ENCODE measurements around the gene SATL1.
"Not testable (repeated sequence)": the region's sequence is repeated elsewhere in the genome, so short reads cannot be mapped to it uniquely, and the experiment has no call there.

Gene SATL1, protein sequence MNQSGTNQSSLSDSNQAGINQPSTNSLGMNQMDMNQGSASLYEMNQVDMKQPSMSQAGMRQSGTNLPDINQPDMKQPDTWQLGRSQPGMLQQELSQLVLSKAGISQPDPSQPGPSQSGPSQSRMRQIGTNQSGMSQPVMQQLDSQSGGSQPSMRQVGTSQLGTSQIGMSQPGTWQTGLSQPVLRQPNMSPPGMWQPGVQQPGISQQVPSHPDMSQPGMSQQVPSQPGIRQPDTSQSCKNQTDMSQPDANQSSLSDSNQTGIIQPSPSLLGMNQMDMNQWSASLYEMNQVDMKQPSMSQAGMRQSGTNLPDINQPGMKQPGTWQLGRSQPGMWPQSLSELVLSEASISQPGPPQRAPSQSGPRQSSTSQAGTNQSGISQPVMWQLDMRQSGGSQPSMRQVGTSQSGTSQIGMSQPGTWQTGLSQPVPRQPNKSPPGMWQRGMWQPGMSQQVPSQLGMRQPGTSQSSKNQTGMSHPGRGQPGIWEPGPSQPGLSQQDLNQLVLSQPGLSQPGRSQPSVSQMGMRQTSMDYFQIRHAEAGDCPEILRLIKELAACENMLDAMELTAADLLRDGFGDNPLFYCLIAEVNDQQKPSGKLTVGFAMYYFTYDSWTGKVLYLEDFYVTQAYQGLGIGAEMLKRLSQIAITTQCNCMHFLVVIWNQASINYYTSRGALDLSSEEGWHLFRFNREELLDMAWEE

DNA sequence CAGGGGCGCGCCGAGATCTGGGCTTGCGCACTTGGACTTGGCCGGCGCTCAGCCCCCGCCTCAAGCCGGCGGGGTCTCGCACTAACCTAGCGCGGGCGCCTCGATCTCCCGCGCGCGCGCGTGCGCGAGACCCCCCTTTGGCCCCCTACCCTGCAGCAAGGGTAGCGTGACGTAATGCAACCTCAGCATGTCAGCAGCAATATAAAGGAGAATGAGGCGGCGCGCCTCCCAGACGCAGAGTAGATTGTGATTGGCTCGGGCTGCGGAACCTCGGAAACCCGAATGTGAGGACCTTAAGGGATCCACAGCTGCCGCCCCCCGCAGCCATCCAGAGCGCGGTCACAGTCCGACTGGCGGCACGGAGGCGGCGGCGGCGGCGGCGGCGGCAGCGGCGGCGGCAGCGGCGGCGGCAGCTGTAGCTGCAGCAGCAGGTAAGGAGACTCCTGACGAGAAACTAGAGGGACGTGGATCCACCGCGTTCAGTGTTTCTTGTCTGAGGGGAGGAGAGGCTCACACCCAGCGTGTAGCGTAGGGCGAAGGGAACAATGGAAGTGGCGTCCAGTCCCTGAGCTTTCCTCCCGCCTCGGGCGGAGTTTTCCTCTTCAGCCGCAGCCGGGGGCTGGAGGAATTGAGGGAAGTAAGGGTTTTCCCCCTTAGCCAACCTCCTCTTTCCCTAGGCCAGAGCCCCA is at the start of gene SATL1, which contains the start of gene ZNF711:
Gene SATL1, minus strand, starts transcription at position 19 of the 689 bp plus-strand sequence. CDS start 134,811 bp downstream, outside the sequence.
Gene ZNF711, plus strand, starts transcription at position 231 of the 689 bp plus-strand sequence. CDS start 3,582 bp downstream, outside the sequence.
- DNase-seq = peak; percentile 58

DNA sequence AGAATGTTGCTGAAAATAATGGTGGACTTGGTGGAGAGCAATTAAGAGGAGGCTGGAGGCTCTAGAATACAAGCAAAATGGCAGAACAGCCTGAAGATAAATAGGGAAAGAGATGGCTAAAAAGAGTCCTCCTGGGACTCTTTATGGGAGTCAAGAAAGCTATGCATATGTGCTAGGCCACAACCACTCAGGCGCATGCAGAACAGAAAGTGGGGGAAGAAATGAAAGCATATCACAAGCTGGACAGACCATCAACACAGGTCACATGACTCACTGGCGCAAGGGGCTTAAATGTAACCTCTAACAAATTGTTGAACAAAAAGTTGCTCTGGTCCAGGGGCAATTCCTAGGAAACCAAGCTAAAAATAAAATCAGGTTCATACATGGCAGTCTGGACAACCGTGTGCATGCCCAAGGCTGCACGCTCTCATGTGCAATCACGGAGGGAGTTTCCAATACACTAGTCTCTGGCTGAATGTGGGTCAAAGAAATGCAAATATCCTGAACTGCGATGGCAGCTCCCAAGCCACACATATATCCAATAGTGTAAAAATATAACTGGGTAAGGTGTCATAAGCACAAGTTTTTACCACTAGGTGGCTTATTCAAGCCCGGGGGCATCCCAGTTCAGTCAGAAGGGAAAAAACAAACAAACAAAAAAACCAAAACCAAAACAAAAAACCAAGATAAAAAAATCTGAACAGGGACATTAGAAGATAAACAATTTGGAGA is 45.6 kb upstream of the SATL1 start:
- DNase-seq = no peak

DNA sequence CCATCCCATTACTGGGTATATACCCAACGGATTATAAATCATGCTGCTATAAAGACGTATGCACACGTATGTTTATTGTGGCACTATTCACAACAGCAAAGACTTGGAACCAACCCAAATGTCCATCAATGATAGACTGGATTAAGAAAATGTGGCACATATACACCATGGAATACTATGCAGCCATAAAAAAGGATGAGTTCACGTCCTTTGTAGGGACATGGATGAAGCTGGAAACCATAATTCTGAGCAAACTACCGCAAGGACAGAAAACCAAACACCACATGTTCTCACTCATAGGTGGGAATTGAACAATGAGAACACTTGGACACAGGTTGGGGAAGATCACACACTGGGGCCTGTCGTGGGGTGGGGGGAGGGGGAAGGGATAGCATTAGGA is 41.7 kb upstream of the SATL1 start:
- DNase-seq = not testable (repeated sequence)

DNA sequence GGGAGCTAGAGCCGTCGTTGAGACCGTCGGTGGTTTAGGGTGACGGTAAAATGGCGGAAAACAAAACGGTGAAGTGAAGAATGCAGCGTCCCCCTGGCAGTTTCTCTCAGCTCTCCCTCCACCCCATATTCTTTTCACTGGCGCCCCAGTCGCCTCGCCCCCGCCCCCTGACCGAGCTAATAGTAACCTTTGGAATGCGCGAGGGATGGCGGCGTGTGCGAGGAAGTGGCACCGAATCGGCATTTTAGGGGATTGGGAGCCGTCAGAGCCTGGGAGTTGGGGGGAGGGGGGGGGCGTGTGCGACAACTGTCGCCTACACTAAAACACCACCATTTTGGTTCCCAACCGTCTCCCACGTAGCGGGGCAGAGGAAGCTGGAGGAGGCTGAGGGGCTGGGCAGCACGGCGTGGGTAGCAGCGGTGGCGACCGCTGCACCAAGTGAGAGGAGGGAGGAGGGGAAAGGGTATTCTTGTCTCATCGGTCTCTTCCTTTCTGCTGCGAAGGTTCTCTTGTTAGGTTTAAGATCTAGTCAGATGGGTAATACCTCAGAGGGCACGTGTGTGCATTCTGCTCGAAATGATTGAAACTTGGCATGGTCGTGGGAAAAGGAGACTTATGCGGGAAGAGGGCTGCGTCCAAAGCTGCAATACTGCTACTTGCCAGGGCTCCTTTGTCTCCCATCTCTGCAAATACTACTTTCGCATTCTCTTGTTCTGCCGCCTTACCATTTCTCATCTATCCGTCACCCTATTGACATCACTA is 1.1 kb upstream of the SATL1 start:
- no peak for DNase-seq

DNA sequence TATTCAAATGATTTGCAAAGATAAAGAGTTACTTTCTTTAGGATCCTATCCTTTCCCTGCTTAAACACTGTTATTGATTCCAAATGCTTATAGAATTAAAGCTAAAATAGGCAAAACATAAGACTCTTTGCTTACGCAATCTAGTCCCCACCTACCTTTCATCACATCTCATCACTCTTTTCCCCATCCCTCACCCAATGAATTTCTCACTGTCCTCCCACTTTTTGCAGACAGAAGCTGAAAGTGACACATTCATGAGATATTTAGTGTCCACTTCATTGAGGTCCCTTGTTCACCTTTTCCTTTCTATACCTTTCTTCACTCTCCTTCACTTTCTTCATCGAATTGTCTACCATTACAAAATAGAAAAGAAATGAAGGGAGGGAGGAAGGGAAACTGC is 424 bp downstream of the SATL1 start:
- DNase-seq = no peak

DNA sequence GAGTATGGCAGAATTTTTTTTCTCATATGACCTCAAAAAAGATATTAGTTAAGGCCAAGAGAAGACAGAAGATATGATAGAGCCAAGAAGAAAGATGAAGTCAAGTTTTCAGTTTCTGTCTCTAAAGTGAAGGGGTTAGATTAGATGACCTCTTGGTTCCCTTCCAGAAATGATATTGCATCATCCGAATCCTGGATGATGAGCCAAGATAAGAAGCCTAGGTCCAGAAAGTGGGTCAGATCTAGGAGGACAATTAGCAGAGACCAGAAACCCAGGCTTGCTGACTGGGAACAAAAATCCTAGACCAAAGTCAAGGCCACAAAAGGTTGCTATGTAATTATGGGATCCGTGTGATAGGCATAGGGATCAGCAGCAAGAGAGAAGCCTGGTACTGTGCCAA is 20.2 kb downstream of the SATL1 start:
- no peak for DNase-seq

DNA sequence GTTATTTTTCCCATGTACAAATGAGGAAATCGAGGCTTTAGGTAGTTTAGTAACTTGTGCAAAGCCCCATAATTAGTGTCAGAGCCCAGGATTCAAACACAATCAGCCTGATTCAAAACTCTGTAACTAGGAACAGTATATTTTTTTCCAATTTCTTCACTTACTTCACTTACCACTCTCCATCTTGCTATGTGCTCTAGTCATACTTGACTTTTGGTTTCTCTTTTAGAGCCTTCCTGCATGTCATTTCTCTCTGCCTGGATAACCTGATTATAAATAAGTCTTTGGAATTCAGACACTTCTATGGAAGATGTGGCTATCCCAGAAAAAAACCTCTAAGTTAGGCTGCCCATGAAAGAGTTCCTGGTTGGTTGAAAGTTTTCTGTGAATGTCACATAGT is 22.2 kb downstream of the SATL1 start:
- no peak for DNase-seq

DNA sequence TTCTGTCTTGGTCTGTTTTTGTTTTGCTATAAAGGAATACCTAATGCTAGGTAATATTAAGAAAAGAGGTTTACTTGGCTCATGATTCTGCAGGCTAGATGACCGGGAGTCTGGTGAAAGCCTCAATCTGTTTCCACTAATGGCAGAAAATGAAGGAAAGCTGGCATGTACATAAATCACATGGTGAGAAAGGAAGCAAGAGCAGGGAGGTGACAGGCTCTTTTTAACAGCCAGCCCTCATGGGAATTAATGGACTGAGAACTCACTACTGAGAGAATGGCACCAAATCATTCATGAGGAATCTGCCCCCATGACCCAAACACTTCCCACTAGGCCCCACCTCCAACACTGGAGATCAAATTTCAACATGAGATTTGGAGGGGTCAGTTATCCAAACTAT is 27.6 kb downstream of the SATL1 start:
- DNase-seq = no peak

DNA sequence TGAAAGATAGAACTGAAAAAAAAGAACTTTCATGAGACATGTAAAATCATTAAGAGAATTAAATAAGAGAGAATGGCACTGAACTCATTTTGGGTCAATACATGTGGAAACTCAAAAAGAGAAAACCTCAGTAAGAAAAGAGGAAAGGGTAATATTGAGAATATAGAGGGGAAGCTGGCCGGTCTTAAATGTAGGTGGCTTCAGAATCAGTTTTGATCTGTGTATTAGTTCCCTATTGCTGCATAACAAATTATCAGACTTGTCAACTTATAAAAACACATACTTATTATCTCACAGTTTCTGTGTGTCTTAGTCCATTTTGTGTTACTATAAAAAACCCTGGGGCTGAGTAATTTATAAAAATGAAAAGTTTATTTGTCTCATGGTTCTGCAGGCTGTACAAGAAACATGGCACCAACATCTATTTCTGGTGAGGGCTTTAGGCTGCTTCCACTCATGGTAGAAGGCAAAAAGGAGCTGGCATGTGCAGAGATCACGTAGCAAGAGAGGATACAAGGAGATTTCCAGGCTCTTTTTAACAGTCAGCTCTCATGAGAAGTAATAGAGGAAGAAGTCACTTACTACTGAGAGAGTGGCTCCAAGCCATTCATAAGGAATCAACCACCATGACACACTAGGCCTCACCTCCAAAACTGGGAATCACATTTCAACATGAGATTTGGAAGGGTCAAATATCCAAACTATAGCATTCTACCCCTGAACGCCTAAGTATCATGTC is 29.6 kb downstream of the SATL1 start:
- DNase-seq = no peak

DNA sequence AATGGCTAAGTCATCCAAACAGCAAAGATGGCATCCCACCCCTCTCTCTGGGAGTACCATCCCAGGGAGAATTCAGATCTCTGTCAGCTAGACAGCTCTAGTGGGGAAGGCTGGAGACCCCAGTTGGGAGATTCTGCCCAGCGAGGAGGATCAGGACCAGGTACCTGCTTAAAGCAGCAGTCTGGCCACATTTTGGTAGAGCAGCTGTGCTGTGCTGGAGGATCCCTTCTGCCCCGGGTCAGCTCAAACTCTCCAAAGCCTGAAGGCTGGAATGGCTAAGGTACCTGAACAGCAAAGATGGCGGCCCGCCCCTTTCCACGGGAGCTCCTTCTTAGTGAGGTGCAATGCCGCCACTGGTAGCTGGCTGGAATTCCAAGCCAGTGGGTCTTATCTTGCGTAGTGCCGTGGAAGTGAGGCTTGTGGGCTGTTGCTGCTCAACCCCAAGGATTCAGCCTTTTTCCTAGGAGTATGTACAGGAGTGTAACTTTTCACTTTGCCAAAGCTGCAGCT is 40.1 kb downstream of the SATL1 start:
- DNase-seq = no peak

DNA sequence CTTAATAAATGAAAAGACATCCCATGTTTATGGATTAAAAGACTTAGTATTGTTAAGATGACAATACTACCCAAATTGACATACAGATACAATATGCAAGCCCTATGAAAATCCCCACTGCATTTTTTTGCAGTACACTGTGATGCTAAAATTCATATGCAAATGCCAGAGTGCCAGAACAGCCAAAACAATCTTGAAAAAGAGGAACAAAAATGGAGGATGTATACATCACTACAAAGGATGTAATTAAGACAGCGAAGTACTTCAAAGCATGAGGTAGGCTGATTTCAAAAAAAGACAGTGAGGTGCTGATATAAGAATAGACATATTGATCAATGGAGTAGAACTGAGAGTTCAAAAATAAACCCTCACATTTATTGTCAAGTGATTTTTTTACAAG is 47.3 kb downstream of the SATL1 start:
- DNase-seq = no peak

DNA sequence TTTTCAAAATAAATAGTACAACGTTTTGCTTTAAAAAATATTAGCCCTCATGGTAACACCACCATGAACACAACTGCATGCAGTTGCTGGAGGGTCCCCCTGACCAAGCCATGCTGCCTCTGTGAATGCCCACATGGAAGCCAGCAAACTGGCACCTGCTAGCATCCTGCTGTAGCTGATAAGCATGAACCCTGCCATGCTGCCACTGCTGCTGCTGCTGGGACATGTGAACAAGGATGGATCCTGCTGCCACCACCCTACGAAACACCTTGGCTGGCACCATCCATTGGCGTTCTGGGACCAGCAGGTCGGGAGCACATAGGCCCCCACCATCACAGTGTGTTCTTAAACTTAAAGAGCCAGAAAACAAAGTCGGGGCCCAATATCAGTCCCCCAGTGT is 83.9 kb downstream of the SATL1 start:
- no peak for DNase-seq

DNA sequence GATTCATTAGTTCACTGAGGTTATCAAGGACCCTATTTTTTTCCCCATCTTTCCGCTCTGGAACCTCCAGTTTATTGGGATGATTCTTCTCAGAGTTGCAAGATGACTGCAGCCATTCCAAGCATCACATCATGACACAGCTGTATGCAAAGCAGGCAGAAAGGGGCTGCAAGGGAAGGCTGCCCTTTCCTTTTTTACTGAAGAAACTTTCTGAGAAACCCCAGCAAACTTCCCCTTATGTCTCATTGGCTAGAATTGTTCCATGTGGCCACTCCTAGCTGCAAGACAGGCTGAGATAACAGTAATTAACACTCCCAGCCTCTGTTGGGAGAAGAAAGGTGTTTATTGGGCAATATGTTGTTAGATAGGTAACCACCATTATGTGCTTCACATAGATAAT is 102.6 kb downstream of the SATL1 start:
- DNase-seq = no peak

DNA sequence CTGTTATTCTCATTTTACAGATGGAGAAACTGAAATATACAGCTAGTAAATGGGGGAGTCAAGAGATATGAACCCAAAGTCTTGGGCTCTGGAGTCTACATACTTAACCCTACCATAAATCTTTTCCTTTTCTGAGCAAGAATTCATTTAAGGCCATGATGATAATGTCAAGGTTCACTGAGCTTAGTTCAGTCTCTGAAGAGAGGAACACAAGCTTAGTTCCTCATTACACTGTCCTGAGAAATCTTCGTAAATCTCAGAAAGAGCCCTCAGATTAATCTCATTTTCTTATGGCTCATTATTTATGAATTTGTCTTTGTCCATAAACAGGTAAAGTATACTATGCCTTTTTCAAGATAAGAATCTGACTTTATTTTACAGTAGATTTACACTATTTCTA is 104.2 kb downstream of the SATL1 start:
- no peak for DNase-seq

DNA sequence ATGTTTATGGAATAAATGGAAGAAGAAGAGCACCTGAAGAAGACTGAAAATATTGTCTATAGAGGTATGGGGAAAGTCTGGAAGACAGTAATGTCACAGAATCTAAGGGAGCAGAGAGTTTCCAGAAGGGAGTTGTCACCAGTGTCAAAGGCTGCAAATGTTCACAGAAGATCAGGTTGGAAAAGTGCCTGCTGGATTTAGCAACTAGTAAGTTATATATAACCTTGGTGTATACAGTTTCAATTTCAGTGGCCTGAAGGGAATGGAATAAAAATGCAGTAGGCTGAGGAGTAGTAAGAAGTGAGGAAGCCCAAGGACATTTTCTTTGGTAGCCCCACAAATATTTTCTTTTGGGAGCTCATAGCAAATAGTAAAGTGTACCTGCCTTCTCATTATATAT is 107.2 kb downstream of the SATL1 start:
- DNase-seq = no peak

DNA sequence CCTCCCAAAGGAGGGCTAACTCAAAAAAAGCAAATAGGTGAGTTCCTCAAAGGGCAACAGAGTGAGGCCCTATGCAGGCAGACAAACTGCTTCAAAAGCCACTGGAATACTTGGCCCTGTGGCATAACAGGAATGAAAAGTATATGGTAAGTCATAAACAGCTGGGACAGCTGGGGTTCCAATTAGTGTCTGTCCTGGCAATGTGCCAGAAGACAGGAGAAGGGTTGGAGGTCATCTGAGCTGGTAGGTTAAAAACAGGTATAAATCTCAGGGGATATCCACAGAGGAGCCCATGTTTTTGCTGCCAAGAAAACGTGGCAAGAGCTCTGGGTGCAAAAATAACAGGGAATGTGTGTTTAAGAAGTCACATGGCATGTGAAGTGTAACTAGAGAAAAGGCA is 128.3 kb downstream of the SATL1 start:
- DNase-seq = no peak

DNA sequence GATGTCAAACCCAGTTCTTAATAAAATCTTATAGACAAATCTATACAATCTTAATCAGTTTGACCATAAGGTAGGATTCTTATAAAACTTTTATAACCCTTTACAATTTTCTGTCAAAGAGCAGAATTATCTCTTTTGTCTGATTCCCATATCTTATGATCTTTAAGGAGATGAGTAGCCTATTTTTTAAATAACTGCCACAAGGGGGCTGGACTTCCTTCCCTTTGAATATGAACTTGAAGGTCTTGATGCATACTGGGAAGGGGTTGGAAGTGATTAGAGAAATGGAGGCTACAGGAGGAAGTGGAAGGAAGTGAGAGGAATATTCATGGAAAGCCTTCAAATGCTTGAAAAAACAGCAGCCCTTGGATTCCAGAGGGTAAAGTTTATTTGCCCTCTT is 128.8 kb downstream of the SATL1 start:
- no peak for DNase-seq

DNA sequence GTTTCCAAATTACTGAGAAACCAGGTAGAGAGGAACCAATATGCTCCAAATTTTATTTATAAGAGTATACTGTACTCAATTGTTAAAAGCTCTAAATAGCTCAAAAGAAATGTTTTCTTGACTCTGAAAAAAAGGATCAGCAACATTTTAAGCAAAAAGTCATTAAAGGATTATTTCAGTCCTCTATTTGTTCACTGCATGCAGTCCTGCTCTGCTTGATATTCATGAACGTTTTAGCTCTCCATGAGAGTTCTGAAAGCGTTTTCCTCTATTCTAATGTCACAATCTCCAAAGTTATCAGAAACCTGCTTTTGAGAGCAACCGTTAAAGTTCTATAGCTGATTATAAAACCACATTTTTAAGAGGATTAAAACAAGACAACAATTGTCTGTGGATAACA is 129.4 kb downstream of the SATL1 start:
- no peak for DNase-seq

DNA sequence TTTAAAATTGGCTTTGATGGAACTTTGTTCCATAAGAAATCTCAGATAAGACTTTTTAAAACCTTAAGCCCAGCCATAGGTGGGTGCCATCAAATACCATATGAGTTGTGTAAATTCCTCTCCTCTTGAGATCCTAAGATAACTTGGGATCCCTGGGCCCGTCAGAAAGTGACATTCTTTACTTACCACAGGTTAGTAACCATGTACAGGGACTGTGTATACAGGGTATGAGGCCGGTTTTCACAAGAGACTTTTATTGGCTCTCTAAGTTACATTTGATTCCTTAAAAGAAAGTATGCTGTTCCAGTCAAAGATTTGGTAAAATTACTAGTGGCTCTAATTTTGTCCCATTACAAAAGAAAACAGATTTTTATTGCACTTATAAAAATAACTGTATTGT is 129.8 kb downstream of the SATL1 start:
- DNase-seq = no peak

DNA sequence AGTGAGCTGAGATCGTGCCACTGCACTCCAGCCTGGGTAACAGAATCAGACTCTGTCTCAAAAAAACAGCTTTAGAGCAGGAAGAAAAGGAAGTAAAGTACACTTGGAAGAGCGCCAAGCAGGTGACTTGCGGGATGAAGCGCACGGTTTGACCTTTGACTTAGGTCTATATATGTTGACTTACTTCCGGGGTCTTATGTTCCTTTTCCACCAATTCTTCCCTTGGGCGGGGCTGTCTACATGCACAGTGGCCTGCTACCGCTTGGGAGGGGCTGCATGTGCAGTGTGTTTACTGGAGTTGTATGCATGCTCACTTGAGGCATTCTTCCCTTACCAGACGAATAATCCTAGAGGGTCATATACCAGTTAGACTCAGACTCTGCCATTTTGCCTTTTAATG is 131.3 kb downstream of the SATL1 start:
- no peak for DNase-seq

DNA sequence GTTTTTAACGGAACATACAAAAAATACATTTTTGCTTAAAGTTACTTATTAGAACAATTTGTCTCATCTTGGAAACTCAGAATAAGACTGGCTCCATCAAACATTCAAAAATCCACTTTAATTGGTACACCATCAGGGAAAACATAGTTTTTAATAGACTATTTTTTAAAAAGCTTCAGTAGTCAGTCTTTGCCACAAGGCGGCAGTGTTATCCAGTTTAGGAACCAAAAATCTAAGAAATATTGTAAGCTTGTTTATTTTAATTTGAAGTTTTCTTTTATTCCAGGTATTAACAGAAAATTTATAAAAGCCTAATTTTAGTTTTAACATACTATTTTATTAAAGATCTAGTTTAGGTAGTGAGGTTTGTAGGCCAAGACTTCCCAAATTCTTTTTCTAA is 132.2 kb downstream of the SATL1 start:
- no peak for DNase-seq

Data from activated effector memory CD4-positive, alpha-beta T cell treated with anti-CD3 and anti-CD28 coated beads, Interleukin-2, amount 50 U/mL, for 16 hours (primary cell).